Renal cortical epithelial cell (primary cell): Measurements from ENCODE around the gene PCSK7. TPM values are rescaled to one million over a fixed set of nuclear protein-coding genes. Genes with fewer than 3 reads are reported as not detected.
A peak's percentile ranks its signal among the peaks of the same experiment; 100 is the strongest.

Experiments used
- DNase-seq: peaks from one replicate; pipeline ENCODE4 v3.0.0-alpha.2; 2011; ENCODE audit warnings: low read depth
- total RNA-seq: library from RNA; depleted of rRNA; stranded (reverse); fragments of >200 nt; gene quantifications from 2 replicates; pipeline ENCODE4 v1.2.3, GENCODE V29; 2014

PCSK7 gene
- total RNA-seq, 1 donor from 2014 or later: 74.3 TPM

GRCh38 chr11:117230999-117231841, 653 bp downstream of the PCSK7 start:
- DNase-seq: no peak

- no peak for DNase-seq
Measured at GRCh38 chr11:117230286-117230961, 1.4 kb downstream of the PCSK7 start.

GRCh38 chr11:117229931-117230285, 2.0 kb downstream of the PCSK7 start:
- DNase-seq: no peak

GRCh38 chr11:117229411-117229810, 2.5 kb downstream of the PCSK7 start:
- DNase-seq: no peak

GRCh38 chr11:117228091-117228490, 3.8 kb downstream of the PCSK7 start:
- no peak for DNase-seq

GRCh38 chr11:117226388-117227385, 5.2 kb downstream of the PCSK7 start:
- DNase-seq: peak; percentile 74

GRCh38 chr11:117225553-117226170, 6.2 kb downstream of the PCSK7 start:
- no peak for DNase-seq

- no peak for DNase-seq
Measured at GRCh38 chr11:117223741-117224689, 7.9 kb downstream of the PCSK7 start.

GRCh38 chr11:117222991-117223740, 8.7 kb downstream of the PCSK7 start:
- DNase-seq: no peak

- DNase-seq: no peak
Measured at GRCh38 chr11:117221775-117222517, 9.9 kb downstream of the PCSK7 start.

- no peak for DNase-seq
Measured at GRCh38 chr11:117220999-117221774, 10.7 kb downstream of the PCSK7 start.

- DNase-seq: no peak
Measured at GRCh38 chr11:117220568-117220967, 11.3 kb downstream of the PCSK7 start.

- DNase-seq: no peak
Measured at GRCh38 chr11:117219995-117220394, 11.9 kb downstream of the PCSK7 start.

- DNase-seq: no peak
Measured at GRCh38 chr11:117219455-117219854, 12.4 kb downstream of the PCSK7 start.

- no peak for DNase-seq
Measured at GRCh38 chr11:117219001-117219400, 12.9 kb downstream of the PCSK7 start.

- DNase-seq: no peak
Measured at GRCh38 chr11:117218133-117218915, 13.5 kb downstream of the PCSK7 start.
